HepG2 (cell line): ENCODE results near the gene MXD1. TPM values are rescaled to one million over a fixed set of nuclear protein-coding genes. Genes with fewer than 3 reads are reported as not detected.

ENCODE experiments used
- ARID3A ChIP-seq: IDR thresholded peaks from 2 replicates; pipeline ENCODE4 v1.6.1; 2012; ENCODE audit warnings: low read depth, low read length, improper control_type of control experiment
- BCL6 ChIP-seq: IDR thresholded peaks from 2 replicates; pipeline ENCODE4 v1.6.1; 2016; ENCODE audit warnings: missing genetic modification reagents, missing compliant biosample characterization
- CHD4 ChIP-seq: fragments of 200-600 bp; sonication (generic); IDR thresholded peaks from 2 replicates; pipeline ENCODE4 v1.7.0; 2017; ENCODE audit warnings: mild to moderate bottlenecking, low read length, borderline replicate concordance
- CTCF ChIP-seq: sonication (generic); formaldehyde crosslinking; IDR thresholded peaks from 2 replicates; pipeline ENCODE4 v1.5.0; 2020; ENCODE audit warnings: mild to moderate bottlenecking, missing genetic modification reagents, moderate library complexity
- DBP ChIP-seq: sonication (generic); formaldehyde crosslinking; IDR thresholded peaks from 2 replicates; pipeline ENCODE4 v1.4.0; 2020; ENCODE audit warnings: missing genetic modification reagents; ENCODE audit errors: not compliant biosample characterization
- ELF3 ChIP-seq: IDR thresholded peaks from 2 replicates; pipeline ENCODE4 v1.6.1; 2016; ENCODE audit warnings: missing genetic modification reagents, missing compliant biosample characterization
- KDM5A ChIP-seq: fragments of 200-600 bp; sonication (generic); IDR thresholded peaks from 2 replicates; pipeline ENCODE4 v1.7.0; 2018; ENCODE audit warnings: antibody characterized with exemption, mild to moderate bottlenecking, low read length, borderline replicate concordance
- NFE2 ChIP-seq: sonication (generic); formaldehyde crosslinking; IDR thresholded peaks from 2 replicates; pipeline ENCODE4 v1.4.0; 2020; ENCODE audit warnings: missing genetic modification reagents
- RAD21 ChIP-seq: fragments of 450-650 bp; formaldehyde crosslinking; IDR thresholded peaks from 2 replicates; pipeline ENCODE4 v1.5.0; 2020; ENCODE audit warnings: mild to moderate bottlenecking
- TBX3 ChIP-seq: fragments of 450-650 bp; IDR thresholded peaks from 2 replicates; pipeline ENCODE4 v1.6.1; 2017; ENCODE audit warnings: antibody characterized with exemption, mild to moderate bottlenecking, inconsistent platforms, borderline replicate concordance
- ZBTB43 ChIP-seq: sonication (generic); formaldehyde crosslinking; conservative IDR thresholded peaks from 2 replicates; pipeline ENCODE4 v1.4.0; 2020; ENCODE audit warnings: missing genetic modification reagents
- ZNF263 ChIP-seq: sonication (generic); formaldehyde crosslinking; IDR thresholded peaks from 2 replicates; pipeline ENCODE4 v1.4.0; 2020; ENCODE audit warnings: missing genetic modification reagents
- ZNF800 ChIP-seq: sonication (generic); formaldehyde crosslinking; IDR thresholded peaks from 2 replicates; pipeline ENCODE4 v1.4.0; 2020; ENCODE audit warnings: missing genetic modification reagents
- polyA plus RNA-seq, 8 experiments: library from polyadenylated mRNA; depleted of rRNA in 3 of 8; stranded (reverse) in 7 of 8; unstranded in 1 of 8; fragments of >200 nt; fragmentation: Illumina TruSeq in 4 of 8; extraction: Trizol in 4 of 8; gene quantifications; 2 replicates each; pipeline versions ENCODE4 v1.2.1 to v1.2.3, GENCODE V29; 2011 to 2016; ENCODE audit warnings: low read depth in 4 of 8, missing spikeins in 1 of 8, mixed read lengths in 1 of 8; ENCODE audit not compliant: insufficient read depth in 1 of 8
- total RNA-seq, 5 experiments: library from RNA; depleted of rRNA; stranded (reverse); fragments of >200 nt; fragmentation: Illumina TruSeq; extraction: Trizol; gene quantifications; 2 replicates each; pipeline ENCODE4 v1.2.3, GENCODE V29; 2016; ENCODE audit warnings: low read depth in 1 of 5

The MXD1 gene
- total and polyA plus RNA-seq, 2 of the 13 experiments (the other 11 are each of a cell fraction or from before 2014, with no cell fraction given): 6.4 to 14.9 TPM

- TF ChIP-seq DBP (CRISPR knock-in tag) (no peak), BCL6 (peak; percentile 56; the same call in 1 of the 2 replicates), NFE2 (CRISPR knock-in tag) (no peak), ZBTB43 (CRISPR knock-in tag) (0 out of 2 replicates have a peak, but pooled peaks have one; percentile 18), CHD4 (0 out of 2 replicates have a peak, but pooled peaks have one; percentile 39), CTCF (CRISPR knock-in tag) (peak; percentile 76), RAD21 (CRISPR knock-in tag) (peak; percentile 74), ELF3 (CRISPR knock-in tag) (0 out of 2 replicates have a peak, but pooled peaks have one; percentile 39), ZNF800 (CRISPR knock-in tag) (0 out of 2 replicates have a peak, but pooled peaks have one; percentile 20), KDM5A (peak; percentile 82; the same call in 1 of the 2 replicates), TBX3 (peak; percentile 13; the same call in 1 of the 2 replicates), ZNF263 (no peak), ARID3A (peak; percentile 75; the same call in 1 of the 2 replicates)
- TF ChIP-seq, all 625 proteins: peak for 21
These were observed 2.8 kb upstream of the MXD1 start (continued) for GRCh38 chr2:69911985-69912563.
